Measurements from ENCODE around the gene MEMO1. TPM values are rescaled to one million over a fixed set of nuclear protein-coding genes. Genes with fewer than 3 reads are reported as not detected.
A peak's percentile ranks its signal among the peaks of the same experiment; 100 is the strongest.

The MEMO1 gene
- polyA plus RNA-seq, 1 experiment, result 64.5 TPM

- DNase-seq (ENCODE audit: low read depth, low spot score), result peak; percentile 3
- no peaks in the 10 kb centered on the region for H3K9me3 ChIP-seq (ENCODE audit: control insufficient read depth, insufficient read depth, low read length)
- ChIA-PET CTCF (no interaction called here), POLR2A (interaction anchor here (0.5 kb wide), 1 partner anchor 70 kb away, joined by 3 read pairs; no protein-coding TSS in a partner anchor)
- H3K4me3 ChIP-seq (ENCODE audit: low read depth, low read length), result no peak overlapping the region
- TF ChIP-seq, protein P1, sequence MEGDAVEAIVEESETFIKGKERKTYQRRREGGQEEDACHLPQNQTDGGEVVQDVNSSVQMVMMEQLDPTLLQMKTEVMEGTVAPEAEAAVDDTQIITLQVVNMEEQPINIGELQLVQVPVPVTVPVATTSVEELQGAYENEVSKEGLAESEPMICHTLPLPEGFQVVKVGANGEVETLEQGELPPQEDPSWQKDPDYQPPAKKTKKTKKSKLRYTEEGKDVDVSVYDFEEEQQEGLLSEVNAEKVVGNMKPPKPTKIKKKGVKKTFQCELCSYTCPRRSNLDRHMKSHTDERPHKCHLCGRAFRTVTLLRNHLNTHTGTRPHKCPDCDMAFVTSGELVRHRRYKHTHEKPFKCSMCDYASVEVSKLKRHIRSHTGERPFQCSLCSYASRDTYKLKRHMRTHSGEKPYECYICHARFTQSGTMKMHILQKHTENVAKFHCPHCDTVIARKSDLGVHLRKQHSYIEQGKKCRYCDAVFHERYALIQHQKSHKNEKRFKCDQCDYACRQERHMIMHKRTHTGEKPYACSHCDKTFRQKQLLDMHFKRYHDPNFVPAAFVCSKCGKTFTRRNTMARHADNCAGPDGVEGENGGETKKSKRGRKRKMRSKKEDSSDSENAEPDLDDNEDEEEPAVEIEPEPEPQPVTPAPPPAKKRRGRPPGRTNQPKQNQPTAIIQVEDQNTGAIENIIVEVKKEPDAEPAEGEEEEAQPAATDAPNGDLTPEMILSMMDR (IDR thresholded peaks at IDR 0.05; ENCODE audit: low read depth, low read length), result no peak
- H3K27me3 ChIP-seq (ENCODE audit: control insufficient read depth, insufficient read depth, low read length), result no peaks in the 10 kb centered on the region
- no peak overlapping the region for H3K27ac ChIP-seq (ENCODE audit: low read depth, low read length)
These were observed 73.1 kb downstream of the MEMO1 start for GRCh38 chr2:31937741-31938140.

- ChIA-PET CTCF (no interaction called here), POLR2A (no interaction called here)
- DNase-seq (ENCODE audit: low read depth, low spot score), result no peak
- H3K4me3 ChIP-seq (ENCODE audit: low read depth, low read length), result no peak overlapping the region
- no peak overlapping the region for H3K27ac ChIP-seq (ENCODE audit: low read depth, low read length)
- no peaks in the 10 kb centered on the region for H3K27me3 ChIP-seq (ENCODE audit: control insufficient read depth, insufficient read depth, low read length)
- TF ChIP-seq, protein P1 (IDR thresholded peaks at IDR 0.05; ENCODE audit: low read depth, low read length), result no peak
- no peaks in the 10 kb centered on the region for H3K9me3 ChIP-seq (ENCODE audit: control insufficient read depth, insufficient read depth, low read length)
These were observed 75.4 kb downstream of the MEMO1 start for GRCh38 chr2:31935370-31935769.

DNA sequence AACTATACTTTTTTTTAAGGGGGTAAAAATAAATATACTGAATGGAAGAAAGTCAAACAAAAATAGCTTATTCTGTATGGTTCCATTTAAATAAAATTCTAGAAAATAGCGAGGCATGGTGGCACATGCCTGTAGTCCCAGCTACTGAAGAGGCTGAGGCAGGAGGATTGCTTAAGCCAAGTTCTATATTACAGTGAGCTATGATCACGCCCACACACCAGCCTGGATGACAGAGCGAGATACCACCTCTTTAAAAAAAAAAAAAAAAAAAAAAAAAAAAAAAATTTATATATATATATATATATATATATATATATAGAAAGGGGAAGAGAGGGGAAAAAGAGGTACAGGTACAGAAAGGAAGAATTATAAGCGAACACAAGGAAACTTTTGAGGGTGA is 77.7 kb downstream of the MEMO1 start:
- Histone ChIP-seq H3K27me3 (ENCODE audit: control insufficient read depth, insufficient read depth, low read length) (no peaks in the 10 kb centered on the region), H3K4me3 (ENCODE audit: low read depth, low read length) (no peak overlapping the region), H3K27ac (ENCODE audit: low read depth, low read length) (no peak overlapping the region), H3K9me3 (ENCODE audit: control insufficient read depth, insufficient read depth, low read length) (no peaks in the 10 kb centered on the region)
- POLR2A ChIA-PET, result no interaction called here
- DNase-seq (ENCODE audit: low read depth, low spot score), result no peak
- CTCF ChIA-PET, result interaction anchor here (0.6 to 1.6 kb wide), 3 partner anchors 10 to 30 kb away, joined by 3 to 5 read pairs (median 3); no protein-coding TSS in a partner anchor
- TF ChIP-seq, protein P1 (IDR thresholded peaks at IDR 0.05; ENCODE audit: low read depth, low read length), result no peak

- TF ChIP-seq, protein P1 (IDR thresholded peaks at IDR 0.05; ENCODE audit: low read depth, low read length), result no peak
- ChIA-PET CTCF (interaction anchor here (0.6 to 1.5 kb wide), 2 partner anchors 10 to 17 kb away, joined by 3 to 5 read pairs; no protein-coding TSS in a partner anchor), POLR2A (no interaction called here)
- Histone ChIP-seq H3K27ac (ENCODE audit: low read depth, low read length) (no peak overlapping the region), H3K4me3 (ENCODE audit: low read depth, low read length) (no peak overlapping the region), H3K9me3 (ENCODE audit: control insufficient read depth, insufficient read depth, low read length) (no peaks in the 10 kb centered on the region), H3K27me3 (ENCODE audit: control insufficient read depth, insufficient read depth, low read length) (no peaks in the 10 kb centered on the region)
- DNase-seq (ENCODE audit: low read depth, low spot score), result no peak
These were observed 78.2 kb downstream of the MEMO1 start for GRCh38 chr2:31932589-31932988.

GRCh38 chr2:31931916-31932315 is 78.9 kb downstream of the MEMO1 start:
- no peak overlapping the region for H3K4me3 ChIP-seq (ENCODE audit: low read depth, low read length)
- TF ChIP-seq, protein P1 (IDR thresholded peaks at IDR 0.05; ENCODE audit: low read depth, low read length), result no peak
- no peaks in the 10 kb centered on the region for H3K9me3 ChIP-seq (ENCODE audit: control insufficient read depth, insufficient read depth, low read length)
- CTCF ChIA-PET, result no interaction called here
- H3K27me3 ChIP-seq (ENCODE audit: control insufficient read depth, insufficient read depth, low read length), result no peaks in the 10 kb centered on the region
- H3K27ac ChIP-seq (ENCODE audit: low read depth, low read length), result no peak overlapping the region
- no peak for DNase-seq (ENCODE audit: low read depth, low spot score)
- POLR2A ChIA-PET, result no interaction called here
